Naive B cell (primary cell): ENCODE measurements around the gene GINS1. TPM values are rescaled to one million over a fixed set of nuclear protein-coding genes. Genes with fewer than 3 reads are reported as not detected.

Source experiments
- ATAC-seq, 2 donors: fragments of 150-1000 bp; cut with Tn5 transposase; 2 replicates each; pipeline ENCODE4 v1.10.0; 2021; ENCODE audit warnings: low read depth in 2 of 2, mild to moderate bottlenecking in 2 of 2, moderate library complexity in 2 of 2
- DNase-seq: peaks from one replicate; pipeline ENCODE4 v3.0.0; 2022
- H3K27ac Mint-ChIP-seq, 6 donors: one replicate each; pipeline ENCODE4 v1.8.0; 2020 to 2022; ENCODE audit warnings: mild to moderate bottlenecking in 6 of 6, mixed read lengths in 6 of 6, moderate library complexity in 5 of 6, inconsistent platforms in 2 of 6
- H3K27me3 Mint-ChIP-seq, 3 donors: one replicate each; pipeline ENCODE4 v1.8.0; 2021 to 2022; ENCODE audit warnings: mixed read lengths in 3 of 3, mild to moderate bottlenecking in 1 of 3
- H3K36me3 Mint-ChIP-seq, 2 donors: one replicate each; pipeline ENCODE4 v1.8.0; 2020 to 2022; ENCODE audit warnings: mixed read lengths in 2 of 2, inconsistent platforms in 1 of 2, mild to moderate bottlenecking in 1 of 2
- H3K4me1 Mint-ChIP-seq, 3 donors: one replicate each; pipeline ENCODE4 v1.8.0; 2020 to 2022; ENCODE audit warnings: mixed read lengths in 3 of 3, inconsistent platforms in 1 of 3, mild to moderate bottlenecking in 1 of 3, moderate library complexity in 1 of 3
- H3K4me3 Mint-ChIP-seq, 8 donors: one replicate each; pipeline ENCODE4 v1.8.0; 2020 to 2022; ENCODE audit warnings: mild to moderate bottlenecking in 8 of 8, mixed read lengths in 8 of 8, moderate library complexity in 8 of 8, inconsistent platforms in 2 of 8
- H3K9me3 Mint-ChIP-seq, 7 donors: one replicate each; pipeline ENCODE4 v1.8.0; 2020 to 2022; ENCODE audit warnings: mixed read lengths in 7 of 7, mild to moderate bottlenecking in 5 of 7, inconsistent platforms in 2 of 7, moderate library complexity in 1 of 7
- polyA plus RNA-seq, 6 donors: library from polyadenylated mRNA; unstranded; fragments of 300-500 nt; fragmentation: Illumina TruSeq; gene quantifications; one replicate each; pipeline ENCODE4 v1.2.3, GENCODE V29; 2021; ENCODE audit warnings: low read depth in 6 of 6

GINS1 gene
- polyA plus RNA-seq, 6 donors from 2014 or later = 1.1 to 3.4 (median 1.8) TPM

GRCh38 chr20:25479638-25480037, 72.2 kb downstream of the GINS1 start:
- no peak overlapping the region for H3K27ac Mint-ChIP-seq
- no peaks in the 10 kb centered on the region for H3K36me3 Mint-ChIP-seq
- H3K4me1 Mint-ChIP-seq = peaks cover 0 to 2% (median under 1%) of the 10 kb centered on the region in 3 donors
- H3K9me3 Mint-ChIP-seq = no peaks in the 10 kb centered on the region
- no peak for DNase-seq
- peaks cover 0 to 19% (median 7%) of the 10 kb centered on the region in 3 donors for H3K27me3 Mint-ChIP-seq
- ATAC-seq = no peak
- no peak overlapping the region for H3K4me3 Mint-ChIP-seq

- H3K27me3 Mint-ChIP-seq = peaks cover 0 to 19% (median 11%) of the 10 kb centered on the region in 3 donors
- H3K27ac Mint-ChIP-seq = no peak overlapping the region
- H3K36me3 Mint-ChIP-seq = no peaks in the 10 kb centered on the region
- no peaks in the 10 kb centered on the region for H3K9me3 Mint-ChIP-seq
- H3K4me1 Mint-ChIP-seq = peaks cover 0 to 6% (median 5%) of the 10 kb centered on the region in 3 donors
- DNase-seq = no peak
- ATAC-seq = no peak
- no peak overlapping the region for H3K4me3 Mint-ChIP-seq
Observed at GRCh38 chr20:25480156-25480555, 72.7 kb downstream of the GINS1 start.

- peaks cover 0 to 19% (median 11%) of the 10 kb centered on the region in 3 donors for H3K27me3 Mint-ChIP-seq
- H3K36me3 Mint-ChIP-seq = no peaks in the 10 kb centered on the region
- ATAC-seq (no peak), DNase-seq (no peak)
- H3K4me3 Mint-ChIP-seq = no peak overlapping the region
- H3K27ac Mint-ChIP-seq = no peak overlapping the region
- H3K9me3 Mint-ChIP-seq = no peaks in the 10 kb centered on the region
- peaks cover 0 to 8% (median 5%) of the 10 kb centered on the region in 3 donors for H3K4me1 Mint-ChIP-seq
Observed at GRCh38 chr20:25480797-25481196, 73.3 kb downstream of the GINS1 start.

- ATAC-seq (no peak), DNase-seq (no peak)
- Mint-ChIP-seq H3K4me3 (no peak overlapping the region), H3K4me1 (peaks cover 0 to 9% (median 5%) of the 10 kb centered on the region in 3 donors), H3K27me3 (peaks cover 0 to 22% (median 11%) of the 10 kb centered on the region in 3 donors), H3K36me3 (no peaks in the 10 kb centered on the region), H3K9me3 (no peaks in the 10 kb centered on the region), H3K27ac (no peak overlapping the region)
Observed at GRCh38 chr20:25481235-25481917, 73.9 kb downstream of the GINS1 start.

GRCh38 chr20:25481918-25482253, 74.4 kb downstream of the GINS1 start:
- peaks cover 0 to 10% (median 5%) of the 10 kb centered on the region in 3 donors for H3K4me1 Mint-ChIP-seq
- H3K27ac Mint-ChIP-seq = no peak overlapping the region
- DNase-seq = no peak
- ATAC-seq = no peak
- no peak overlapping the region for H3K4me3 Mint-ChIP-seq
- no peaks in the 10 kb centered on the region for H3K36me3 Mint-ChIP-seq
- peaks cover 0 to 24% (median 11%) of the 10 kb centered on the region in 3 donors for H3K27me3 Mint-ChIP-seq
- no peaks in the 10 kb centered on the region for H3K9me3 Mint-ChIP-seq

- Mint-ChIP-seq H3K27ac (peak overlapping the region in 3 of 6 donors; percentile 7 to 78 (median 70)), H3K9me3 (no peaks in the 10 kb centered on the region), H3K4me1 (peaks cover 0 to 10% (median 5%) of the 10 kb centered on the region in 3 donors), H3K36me3 (no peaks in the 10 kb centered on the region), H3K4me3 (no peak overlapping the region), H3K27me3 (peaks cover 0 to 21% (median 11%) of the 10 kb centered on the region in 3 donors)
- ATAC-seq (no peak), DNase-seq (no peak)
Observed at GRCh38 chr20:25483431-25484132, 76.1 kb downstream of the GINS1 start.

GRCh38 chr20:25484224-25484846, 76.9 kb downstream of the GINS1 start:
- no peak overlapping the region for H3K4me3 Mint-ChIP-seq
- no peaks in the 10 kb centered on the region for H3K36me3 Mint-ChIP-seq
- ATAC-seq (no peak), DNase-seq (no peak)
- H3K27me3 Mint-ChIP-seq = peaks cover 0 to 21% (median 11%) of the 10 kb centered on the region in 3 donors
- no peaks in the 10 kb centered on the region for H3K9me3 Mint-ChIP-seq
- no peak overlapping the region for H3K27ac Mint-ChIP-seq
- peaks cover 0 to 10% (median 5%) of the 10 kb centered on the region in 3 donors for H3K4me1 Mint-ChIP-seq

GRCh38 chr20:25484911-25485511, 77.5 kb downstream of the GINS1 start:
- Mint-ChIP-seq H3K4me3 (no peak overlapping the region), H3K9me3 (no peaks in the 10 kb centered on the region), H3K36me3 (no peaks in the 10 kb centered on the region), H3K27me3 (peaks cover 0 to 21% (median 11%) of the 10 kb centered on the region in 3 donors), H3K27ac (peak overlapping the region in 1 of 6 donors; percentile 25), H3K4me1 (peaks cover 0 to 10% (median 5%) of the 10 kb centered on the region in 3 donors)
- DNase-seq = no peak
- ATAC-seq = no peak

- Mint-ChIP-seq H3K4me3 (no peak overlapping the region), H3K9me3 (no peaks in the 10 kb centered on the region), H3K27ac (peak overlapping the region in 1 of 6 donors; percentile 22), H3K4me1 (peaks cover 0 to 10% (median 5%) of the 10 kb centered on the region in 3 donors), H3K36me3 (no peaks in the 10 kb centered on the region), H3K27me3 (peaks cover 0 to 21% (median 11%) of the 10 kb centered on the region in 3 donors)
- DNase-seq (no peak), ATAC-seq (no peak)
Observed at GRCh38 chr20:25485872-25486271, 78.4 kb downstream of the GINS1 start.

GRCh38 chr20:25486377-25486776, 78.9 kb downstream of the GINS1 start:
- ATAC-seq (no peak), DNase-seq (no peak)
- Mint-ChIP-seq H3K9me3 (no peaks in the 10 kb centered on the region), H3K4me3 (no peak overlapping the region), H3K27me3 (peaks cover 0 to 21% (median 11%) of the 10 kb centered on the region in 3 donors), H3K27ac (peak overlapping the region in 1 of 6 donors; percentile 40), H3K4me1 (peaks cover 0 to 10% (median 5%) of the 10 kb centered on the region in 3 donors), H3K36me3 (no peaks in the 10 kb centered on the region)

GRCh38 chr20:25487306-25487705, 79.8 kb downstream of the GINS1 start:
- Mint-ChIP-seq H3K4me3 (no peak overlapping the region), H3K36me3 (no peaks in the 10 kb centered on the region), H3K4me1 (peaks cover 0 to 10% (median 5%) of the 10 kb centered on the region in 3 donors), H3K27me3 (peaks cover 0 to 21% (median 11%) of the 10 kb centered on the region in 3 donors), H3K27ac (no peak overlapping the region), H3K9me3 (no peaks in the 10 kb centered on the region)
- ATAC-seq = no peak
- no peak for DNase-seq

GRCh38 chr20:25487975-25488374, 80.5 kb downstream of the GINS1 start:
- Mint-ChIP-seq H3K27me3 (peaks cover 0 to 21% (median 11%) of the 10 kb centered on the region in 3 donors), H3K4me1 (peaks cover 0 to 10% (median 5%) of the 10 kb centered on the region in 3 donors), H3K4me3 (no peak overlapping the region), H3K36me3 (no peaks in the 10 kb centered on the region), H3K27ac (no peak overlapping the region), H3K9me3 (no peaks in the 10 kb centered on the region)
- DNase-seq = no peak
- ATAC-seq = no peak

- no peak for DNase-seq
- no peaks in the 10 kb centered on the region for H3K9me3 Mint-ChIP-seq
- H3K27ac Mint-ChIP-seq = no peak overlapping the region
- peaks cover 0 to 8% (median 7%) of the 10 kb centered on the region in 3 donors for H3K27me3 Mint-ChIP-seq
- peaks cover 0 to 10% (median 5%) of the 10 kb centered on the region in 3 donors for H3K4me1 Mint-ChIP-seq
- no peak for ATAC-seq
- no peaks in the 10 kb centered on the region for H3K36me3 Mint-ChIP-seq
- no peak overlapping the region for H3K4me3 Mint-ChIP-seq
Observed at GRCh38 chr20:25489221-25489871, 81.9 kb downstream of the GINS1 start.
